DMS53 treated with DMSO at 0.1 percent for 48 hours (cell line): Measurements from ENCODE around the gene WFDC5.
"Not testable (repeated sequence)": the region's sequence is repeated elsewhere in the genome, so short reads cannot be mapped to it uniquely, and the experiment has no call there.

Experiments
- DNase-seq: peaks from one replicate; lab custom pipeline; 2025; ENCODE audit not compliant: unreplicated experiment; lab: John Stamatoyannopoulos, UW

The WFDC5 gene, protein sequence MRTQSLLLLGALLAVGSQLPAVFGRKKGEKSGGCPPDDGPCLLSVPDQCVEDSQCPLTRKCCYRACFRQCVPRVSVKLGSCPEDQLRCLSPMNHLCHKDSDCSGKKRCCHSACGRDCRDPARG

GRCh38 chr20:45114465-45115385, at the start of gene WFDC5:
WFDC5 (minus strand) TSS chr20:45115174; CDS start chr20:45115083, 91 bp downstream.
- DNase-seq, result no peak

- DNase-seq, result no peak
Observed at GRCh38 chr20:45163083-45163803, 48.3 kb upstream of the WFDC5 start.

DNA sequence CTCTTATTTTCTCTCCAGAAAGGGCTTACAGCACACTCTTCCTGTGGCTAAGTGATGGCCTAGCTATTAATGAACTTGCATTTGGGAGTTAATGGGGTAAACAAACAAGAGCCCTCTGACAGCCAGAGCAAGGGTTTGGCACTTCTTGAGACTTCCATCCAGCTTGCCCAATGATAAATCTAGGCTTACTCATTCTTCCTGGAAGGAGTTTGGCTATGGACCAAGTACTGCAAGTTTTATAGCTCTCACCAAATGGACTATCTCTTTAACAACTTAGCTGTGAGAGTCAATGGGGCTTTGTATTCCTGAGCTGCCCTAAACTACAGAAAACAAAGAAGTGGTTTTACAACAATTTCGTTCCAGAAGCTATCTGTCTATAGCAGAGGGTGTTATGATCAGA, 43.0 kb upstream of the WFDC5 start:
- DNase-seq, result no peak

GRCh38 chr20:45156713-45157112, 41.7 kb upstream of the WFDC5 start:
- no peak for DNase-seq

GRCh38 chr20:45154794-45155193, 39.8 kb upstream of the WFDC5 start:
- not testable (repeated sequence) for DNase-seq

DNA sequence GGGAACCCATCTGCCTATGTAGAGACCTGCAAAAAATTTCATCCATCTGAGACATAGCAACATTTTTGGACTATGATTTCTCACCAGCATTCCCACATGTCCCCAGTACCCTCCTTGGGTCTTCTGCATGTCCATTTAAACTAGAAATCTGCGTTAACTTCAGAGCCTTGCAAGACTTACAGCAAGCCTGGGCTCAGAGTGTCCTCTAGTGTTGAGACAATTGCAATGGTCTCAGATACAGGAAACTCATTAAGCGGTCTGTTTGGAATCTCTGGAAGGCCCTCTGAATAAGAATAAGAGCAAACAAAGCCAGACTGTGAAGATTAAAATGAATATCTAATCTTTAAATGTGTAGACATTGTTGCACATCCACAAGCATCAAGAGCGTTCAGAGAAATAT, 39.2 kb upstream of the WFDC5 start:
- DNase-seq, result no peak

DNA sequence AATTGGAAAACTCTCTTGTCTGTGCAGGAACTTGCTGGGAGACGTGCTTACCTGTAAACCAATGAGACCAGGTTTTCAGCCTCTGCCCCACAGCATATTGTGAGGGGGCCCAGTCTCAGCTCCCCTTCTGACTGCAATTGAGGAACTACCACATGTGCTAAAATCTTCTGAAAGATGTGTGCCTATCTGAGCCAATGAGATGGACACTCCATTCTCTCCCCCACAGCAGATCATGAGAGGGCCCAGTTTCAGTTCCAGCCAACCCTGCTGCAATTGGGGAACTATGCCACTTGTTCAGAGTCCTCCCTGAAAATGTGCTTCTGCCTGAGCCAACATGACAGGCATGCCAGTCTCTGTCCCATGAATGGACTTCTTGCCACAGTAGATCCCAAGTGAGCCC, 38.8 kb upstream of the WFDC5 start:
- DNase-seq, result no peak

- no peak for DNase-seq
Observed at GRCh38 chr20:45153147-45153546, 38.2 kb upstream of the WFDC5 start.

- DNase-seq, result no peak
Observed at GRCh38 chr20:45152405-45152804, 37.4 kb upstream of the WFDC5 start.

GRCh38 chr20:45149062-45149461, 34.1 kb upstream of the WFDC5 start:
- DNase-seq, result no peak

DNA sequence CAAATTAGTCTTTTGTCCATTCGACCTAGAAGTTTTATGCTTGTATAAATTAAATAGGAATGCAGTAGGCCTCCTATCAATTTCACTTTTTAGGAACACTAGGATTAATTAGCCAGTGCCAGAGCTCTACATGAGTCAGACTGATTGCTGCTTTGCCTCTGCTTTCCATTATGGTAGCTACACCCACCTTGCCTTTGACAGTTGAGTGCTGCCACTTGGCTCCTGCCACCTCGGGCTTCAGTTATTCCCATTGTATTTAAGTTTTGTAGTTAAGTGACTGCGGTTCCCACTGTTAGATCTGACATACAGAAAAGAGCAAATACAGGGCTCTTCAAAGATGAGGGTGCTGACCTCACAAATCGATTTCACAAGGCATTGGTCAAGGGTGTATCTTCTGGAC, 25.9 kb upstream of the WFDC5 start:
- DNase-seq, result no peak

DNA sequence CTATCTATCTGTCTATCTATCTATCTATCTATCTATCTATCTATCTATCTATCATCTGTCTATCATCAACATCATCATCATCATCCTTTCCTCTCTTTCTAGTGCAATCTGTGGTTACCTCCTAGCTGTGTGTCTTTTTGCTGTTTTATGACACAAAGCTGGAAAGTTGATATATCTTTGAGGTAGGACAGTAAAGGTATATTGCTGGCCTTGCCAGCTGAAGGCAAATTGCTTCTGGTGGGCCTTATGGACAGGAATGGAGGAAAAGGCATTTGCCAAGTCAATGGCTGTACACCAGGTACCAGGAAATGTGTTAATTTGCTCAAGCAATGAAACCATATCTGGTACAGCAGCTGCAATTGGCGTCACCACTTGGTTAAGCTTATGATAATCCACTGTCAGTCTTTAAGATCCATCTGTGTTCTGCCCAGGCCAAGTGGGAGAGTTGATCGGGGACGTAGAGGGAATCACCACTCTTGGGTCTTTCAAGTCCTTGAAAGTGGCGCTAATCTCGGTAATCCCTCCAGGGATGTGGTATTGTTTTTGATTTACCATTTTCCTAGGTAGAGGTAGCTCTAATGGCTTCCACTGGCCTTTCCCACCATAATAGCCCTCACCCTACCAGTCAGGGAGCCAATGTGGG, 24.9 kb upstream of the WFDC5 start:
- not testable (repeated sequence) for DNase-seq

- peak; percentile 69 for DNase-seq
Observed at GRCh38 chr20:45138561-45139300, 23.8 kb upstream of the WFDC5 start.

DNA sequence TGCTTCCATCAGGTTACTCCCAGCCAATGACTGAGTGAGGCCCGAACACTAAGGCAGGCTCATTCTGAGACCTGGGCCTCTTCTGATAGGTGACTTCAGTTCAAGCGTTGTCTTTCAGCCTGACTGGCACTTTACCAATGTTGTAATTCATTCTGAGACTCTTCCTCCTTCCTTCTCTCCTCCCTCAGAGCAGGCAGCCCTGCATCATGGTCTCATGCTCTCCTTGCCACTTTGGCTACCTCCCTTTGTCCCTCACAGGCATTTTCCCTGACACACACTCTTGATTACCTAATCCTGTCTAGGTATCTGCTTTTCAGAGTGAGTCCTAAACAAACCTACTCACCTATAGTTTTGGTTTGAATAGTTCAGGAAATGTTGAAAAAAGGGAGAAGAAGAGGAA, 21.9 kb upstream of the WFDC5 start:
- DNase-seq, result no peak

DNA sequence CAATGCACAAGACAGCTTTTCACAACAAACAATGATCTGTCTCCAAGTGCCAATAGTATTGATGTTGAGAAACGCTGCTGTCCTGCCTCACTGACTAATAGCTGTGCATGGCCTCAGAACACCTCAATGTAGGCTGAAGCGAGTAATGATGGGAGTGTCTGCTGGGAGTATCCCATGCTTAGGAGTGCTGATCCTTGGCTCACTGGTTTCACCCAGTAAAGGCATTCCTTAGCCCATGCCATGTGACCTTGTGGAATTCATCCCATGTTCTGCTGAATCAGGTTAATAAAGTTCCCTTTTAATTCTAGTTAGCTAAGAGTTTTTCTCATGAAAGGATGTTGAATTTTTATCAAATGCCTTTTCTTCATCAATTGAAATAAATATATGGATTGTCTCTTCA, 13.1 kb upstream of the WFDC5 start:
- no peak for DNase-seq

- no peak for DNase-seq
Observed at GRCh38 chr20:45124365-45124764, 9.4 kb upstream of the WFDC5 start, which contains the start of gene WFDC12. WFDC12 (minus strand) TSS chr20:45124465; CDS start chr20:45124447, 18 bp downstream.

DNA sequence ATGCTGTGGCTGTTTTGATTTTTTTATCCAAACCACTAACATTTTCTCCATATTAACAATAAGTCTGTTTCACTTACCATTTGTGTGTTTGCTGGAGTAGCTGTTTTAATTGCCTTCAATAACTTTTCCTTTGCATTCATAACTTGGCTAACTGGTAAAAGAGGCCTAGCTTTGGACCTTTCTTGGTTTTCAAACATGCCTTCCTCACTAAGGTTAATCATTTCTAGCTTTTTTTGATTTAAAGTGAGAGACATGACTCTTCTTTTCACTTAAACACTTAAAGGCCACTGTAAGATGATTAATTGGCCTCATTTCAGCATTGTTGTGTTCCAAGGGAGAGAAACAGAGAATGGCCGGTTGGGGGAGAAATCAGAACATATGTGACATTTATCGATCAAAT, 6.4 kb upstream of the WFDC5 start:
- DNase-seq, result no peak

DNA sequence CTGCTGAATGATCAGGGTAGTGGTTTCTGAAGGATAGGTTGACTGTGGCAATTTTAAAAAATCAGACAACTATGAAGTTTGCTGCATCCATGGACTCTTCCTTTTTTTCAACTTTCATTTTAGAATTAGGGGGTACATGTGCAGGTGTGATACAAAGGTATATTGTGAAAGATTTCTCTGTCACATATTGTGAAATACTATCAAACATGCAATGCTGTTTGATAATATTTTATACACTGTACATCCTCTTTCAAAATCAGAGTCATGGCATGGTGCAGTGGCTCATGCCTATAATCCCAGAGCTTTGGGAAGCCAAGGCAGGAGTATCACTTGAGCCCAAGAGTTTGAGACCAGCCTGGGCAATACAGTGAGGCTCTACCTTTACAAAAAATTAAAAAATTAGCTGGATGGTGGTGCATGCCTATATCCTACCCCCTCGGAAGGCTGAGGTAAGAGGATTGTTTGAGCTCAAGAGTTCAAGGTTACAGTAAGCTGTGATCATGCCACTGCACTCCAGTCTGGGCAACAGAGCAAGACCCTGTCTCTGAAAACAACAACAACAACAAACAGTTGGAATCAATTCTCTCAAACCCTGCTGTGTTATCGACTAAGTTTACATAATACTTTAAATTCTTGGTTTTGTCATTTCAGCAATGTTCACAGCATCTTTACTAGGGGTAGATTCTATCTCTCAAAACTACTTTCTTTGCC, 4.7 kb upstream of the WFDC5 start:
- DNase-seq, result no peak

- DNase-seq, result no peak
Observed at GRCh38 chr20:45118028-45118427, 3.1 kb upstream of the WFDC5 start.

GRCh38 chr20:45117581-45117980, 2.6 kb upstream of the WFDC5 start:
- no peak for DNase-seq
